Measurements from ENCODE around the gene BID. TPM values are rescaled to one million over a fixed set of nuclear protein-coding genes. Genes with fewer than 3 reads are reported as not detected.

BID gene
- total RNA-seq, 4 donors from 2014 or later = 5.1 to 23.7 (median 9.8) TPM

DNA sequence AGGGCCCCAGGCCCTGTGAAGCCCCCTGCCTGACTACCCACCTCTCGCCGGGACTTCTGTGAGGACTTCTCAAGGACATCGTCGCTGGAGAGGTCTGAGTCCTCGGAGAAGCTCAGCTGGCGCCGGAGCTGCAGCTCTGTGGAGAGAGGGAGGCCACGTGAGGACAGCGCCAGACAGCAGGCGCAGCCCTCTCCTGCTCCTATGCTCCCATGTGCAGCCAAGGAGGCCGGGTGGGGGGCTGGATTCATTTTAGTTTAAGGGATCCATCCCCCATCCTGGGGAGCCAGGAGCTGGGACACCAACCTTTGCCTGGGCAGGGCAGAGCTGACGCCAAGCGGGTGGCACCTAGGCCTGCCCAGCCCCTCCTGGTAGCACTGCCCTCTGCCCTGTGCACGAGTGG, 42.4 kb upstream of the BID start:
- no peak for DNase-seq
- intact Hi-C loops (cut with DNase I; ENCODE audit: low total_unique reads) (no loop called here), in situ Hi-C loops (cut with MboI; ENCODE audit: low sequenced_read_pairs in 4 of 4) (no loop called here)
- Histone ChIP-seq H3K4me1 (no peaks in the 10 kb centered on the region), H3K27ac (no peak overlapping the region), H3K9me3 (no peaks in the 10 kb centered on the region), H3K4me3 (no peak overlapping the region), H3K27me3 (no peaks in the 10 kb centered on the region), H3K36me3 (peaks cover 0 to 40% of the 10 kb centered on the region in 2 donors)
- TF ChIP-seq, protein P1, sequence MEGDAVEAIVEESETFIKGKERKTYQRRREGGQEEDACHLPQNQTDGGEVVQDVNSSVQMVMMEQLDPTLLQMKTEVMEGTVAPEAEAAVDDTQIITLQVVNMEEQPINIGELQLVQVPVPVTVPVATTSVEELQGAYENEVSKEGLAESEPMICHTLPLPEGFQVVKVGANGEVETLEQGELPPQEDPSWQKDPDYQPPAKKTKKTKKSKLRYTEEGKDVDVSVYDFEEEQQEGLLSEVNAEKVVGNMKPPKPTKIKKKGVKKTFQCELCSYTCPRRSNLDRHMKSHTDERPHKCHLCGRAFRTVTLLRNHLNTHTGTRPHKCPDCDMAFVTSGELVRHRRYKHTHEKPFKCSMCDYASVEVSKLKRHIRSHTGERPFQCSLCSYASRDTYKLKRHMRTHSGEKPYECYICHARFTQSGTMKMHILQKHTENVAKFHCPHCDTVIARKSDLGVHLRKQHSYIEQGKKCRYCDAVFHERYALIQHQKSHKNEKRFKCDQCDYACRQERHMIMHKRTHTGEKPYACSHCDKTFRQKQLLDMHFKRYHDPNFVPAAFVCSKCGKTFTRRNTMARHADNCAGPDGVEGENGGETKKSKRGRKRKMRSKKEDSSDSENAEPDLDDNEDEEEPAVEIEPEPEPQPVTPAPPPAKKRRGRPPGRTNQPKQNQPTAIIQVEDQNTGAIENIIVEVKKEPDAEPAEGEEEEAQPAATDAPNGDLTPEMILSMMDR (IDR thresholded peaks at IDR 0.05 in 4 of 5, conservative IDR thresholded peaks at IDR 0.05 in 1 of 5) = no peak
- TF ChIP-seq POLR2A (IDR thresholded peaks at IDR 0.05) = no peak
- ATAC-seq = no peak

DNA sequence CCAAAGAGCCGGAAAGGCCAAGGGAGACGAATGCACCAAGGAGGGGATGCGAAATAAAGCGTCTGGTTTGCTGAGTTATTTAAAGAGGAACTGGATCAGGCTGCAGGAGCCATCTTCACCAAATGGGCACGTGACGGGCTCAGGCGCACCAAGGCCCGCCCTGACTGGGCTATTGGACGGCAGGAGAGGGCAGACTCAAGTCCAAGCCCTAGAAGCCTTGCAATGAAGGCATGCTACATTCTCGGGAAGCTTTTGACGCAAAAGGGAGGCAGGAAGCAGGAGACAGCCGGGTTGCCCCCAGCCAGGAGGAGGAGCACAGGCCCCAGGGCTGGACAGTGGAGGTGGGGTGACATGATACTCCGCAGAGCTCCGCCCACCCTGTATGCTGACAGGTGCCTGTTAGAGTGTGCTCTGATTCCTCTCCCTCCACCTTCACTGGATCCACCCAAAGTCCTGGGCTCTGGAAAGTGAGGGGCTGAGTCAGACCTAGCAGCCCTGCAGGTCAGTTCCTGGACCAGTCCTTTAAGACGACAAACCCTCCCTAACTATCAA, 41.5 kb upstream of the BID start:
- Histone ChIP-seq H3K27ac (no peak overlapping the region), H3K9me3 (no peaks in the 10 kb centered on the region), H3K4me3 (no peak overlapping the region), H3K36me3 (peaks cover 0 to 36% of the 10 kb centered on the region in 2 donors), H3K27me3 (no peaks in the 10 kb centered on the region), H3K4me1 (no peaks in the 10 kb centered on the region)
- in situ Hi-C loops (cut with MboI; ENCODE audit: low sequenced_read_pairs in 4 of 4) = no loop called here
- TF ChIP-seq, protein P1 (IDR thresholded peaks at IDR 0.05 in 4 of 5, conservative IDR thresholded peaks at IDR 0.05 in 1 of 5) = no peak
- TF ChIP-seq POLR2A (IDR thresholded peaks at IDR 0.05) = no peak
- intact Hi-C loops (cut with DNase I; ENCODE audit: low total_unique reads) = no loop called here
- no peak for ATAC-seq
- no peak for DNase-seq

DNA sequence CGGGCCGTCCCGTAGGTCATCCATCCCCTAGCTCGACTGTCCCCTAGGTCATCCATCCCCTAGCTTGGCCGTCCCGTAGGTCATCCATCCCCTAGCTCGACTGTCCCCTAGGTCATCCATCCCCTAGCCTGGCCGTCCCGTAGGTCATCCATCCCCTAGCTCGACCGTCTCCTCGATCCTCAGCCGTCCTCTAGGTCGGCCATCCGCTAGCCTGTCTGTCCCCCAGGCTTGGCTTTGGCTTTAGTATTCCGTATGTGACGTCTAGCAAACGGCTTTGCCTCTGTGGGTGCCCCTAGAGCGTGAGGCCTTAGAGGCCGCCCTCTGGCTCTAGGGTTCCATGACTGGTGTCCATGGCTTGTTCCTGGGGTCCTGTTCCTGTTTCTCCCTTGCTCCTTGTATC, 40.6 kb upstream of the BID start:
- Histone ChIP-seq H3K27me3 (no peaks in the 10 kb centered on the region), H3K4me1 (no peaks in the 10 kb centered on the region), H3K36me3 (peaks cover 0 to 42% of the 10 kb centered on the region in 2 donors), H3K9me3 (no peaks in the 10 kb centered on the region), H3K27ac (no peak overlapping the region), H3K4me3 (no peak overlapping the region)
- ATAC-seq (no peak), DNase-seq (no peak)
- in situ Hi-C loops (cut with MboI; ENCODE audit: low sequenced_read_pairs in 4 of 4) = no loop called here
- no peak for TF ChIP-seq POLR2A (IDR thresholded peaks at IDR 0.05)
- TF ChIP-seq, protein P1 (IDR thresholded peaks at IDR 0.05 in 4 of 5, conservative IDR thresholded peaks at IDR 0.05 in 1 of 5) = no peak
- intact Hi-C loops (cut with DNase I; ENCODE audit: low total_unique reads) = no loop called here

DNA sequence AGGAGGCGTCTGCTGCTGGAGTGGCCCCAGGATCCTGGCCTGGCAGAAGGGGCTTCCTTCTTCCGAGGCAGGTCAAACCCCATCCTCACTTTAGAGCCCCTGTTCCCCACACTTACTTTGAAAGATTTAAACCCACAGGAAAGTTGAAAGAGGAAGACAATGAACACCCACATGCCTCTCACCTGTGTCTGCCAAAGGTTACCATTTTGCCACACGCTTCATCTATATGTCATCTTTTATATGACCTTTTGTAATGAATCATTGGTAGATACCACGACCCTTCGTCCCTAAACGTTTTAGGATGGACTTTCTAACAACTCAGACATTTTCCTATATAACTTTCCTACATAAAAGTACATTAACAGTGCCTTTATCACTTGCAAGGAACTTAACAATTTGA, 39.8 kb upstream of the BID start:
- Histone ChIP-seq H3K27me3 (no peaks in the 10 kb centered on the region), H3K4me1 (no peaks in the 10 kb centered on the region), H3K36me3 (peaks cover 0 to 42% of the 10 kb centered on the region in 2 donors), H3K9me3 (no peaks in the 10 kb centered on the region), H3K27ac (no peak overlapping the region), H3K4me3 (no peak overlapping the region)
- intact Hi-C loops (cut with DNase I; ENCODE audit: low total_unique reads) (no loop called here), in situ Hi-C loops (cut with MboI; ENCODE audit: low sequenced_read_pairs in 4 of 4) (no loop called here)
- ATAC-seq (no peak), DNase-seq (no peak)
- no peak for TF ChIP-seq POLR2A (IDR thresholded peaks at IDR 0.05)
- TF ChIP-seq, protein P1 (IDR thresholded peaks at IDR 0.05 in 4 of 5, conservative IDR thresholded peaks at IDR 0.05 in 1 of 5) = no peak

DNA sequence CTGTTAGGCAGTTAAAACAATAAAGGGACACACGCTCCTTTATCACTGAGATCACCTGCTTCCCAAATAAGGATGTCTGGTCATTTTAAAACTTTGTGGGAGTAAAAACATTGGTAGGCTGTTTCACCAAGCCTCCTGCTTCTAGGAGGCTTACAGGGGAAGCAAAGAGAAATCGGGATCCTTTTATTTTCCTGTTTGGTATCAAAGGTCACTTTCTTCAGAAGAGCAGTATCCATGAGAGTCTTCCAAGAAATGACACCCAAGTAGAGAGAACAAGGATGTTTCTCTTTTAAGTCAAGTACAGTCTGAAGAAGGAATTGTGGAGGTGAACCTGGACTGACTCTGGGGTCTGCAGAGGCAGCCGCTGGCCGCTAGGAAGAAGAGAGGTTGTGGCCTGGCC, 36.9 kb upstream of the BID start:
- Histone ChIP-seq H3K9me3 (no peaks in the 10 kb centered on the region), H3K4me3 (no peak overlapping the region), H3K27me3 (no peaks in the 10 kb centered on the region), H3K4me1 (peaks cover 21 to 22% of the 10 kb centered on the region in 2 donors), H3K27ac (no peak overlapping the region), H3K36me3 (peaks cover 0 to 20% of the 10 kb centered on the region in 2 donors)
- no peak for TF ChIP-seq POLR2A (IDR thresholded peaks at IDR 0.05)
- TF ChIP-seq, protein P1 (IDR thresholded peaks at IDR 0.05 in 4 of 5, conservative IDR thresholded peaks at IDR 0.05 in 1 of 5) = no peak
- in situ Hi-C loops (cut with MboI; ENCODE audit: low sequenced_read_pairs in 4 of 4) (no loop called here), intact Hi-C loops (cut with DNase I; ENCODE audit: low total_unique reads) (no loop called here)
- ATAC-seq (no peak), DNase-seq (no peak)

All from gastrocnemius medialis (tissue), 4 donors.